NCI-H1694 treated with DMSO at 0.1 percent for 48 hours (cell line): ENCODE measurements around the gene BOD1.
"Not testable (repeated sequence)": the region's sequence is repeated elsewhere in the genome, so short reads cannot be mapped to it uniquely, and the experiment has no call there.

ENCODE experiments used
- DNase-seq: peaks from one replicate; lab custom pipeline; 2025; lab: John Stamatoyannopoulos, UW

Gene BOD1

GRCh38 chr5:173615884-173616576 is 420 bp downstream of the BOD1 start:
- peak; percentile 36 for DNase-seq

GRCh38 chr5:173614591-173614990 is 1.9 kb downstream of the BOD1 start:
- no peak for DNase-seq

GRCh38 chr5:173613433-173614159 is 2.9 kb downstream of the BOD1 start:
- DNase-seq, result no peak

- DNase-seq, result no peak
Measured at GRCh38 chr5:173612948-173613347, 3.5 kb downstream of the BOD1 start.

GRCh38 chr5:173611706-173612105 is 4.7 kb downstream of the BOD1 start:
- DNase-seq, result no peak

- no peak for DNase-seq
Measured at GRCh38 chr5:173604141-173604540, 12.3 kb downstream of the BOD1 start.

GRCh38 chr5:173602423-173602822 is 14.0 kb downstream of the BOD1 start:
- DNase-seq, result no peak

GRCh38 chr5:173598686-173599085 is 17.8 kb downstream of the BOD1 start:
- no peak for DNase-seq

GRCh38 chr5:173597304-173597703 is 19.1 kb downstream of the BOD1 start:
- DNase-seq, result no peak

- DNase-seq, result no peak
Measured at GRCh38 chr5:173595841-173596240, 20.6 kb downstream of the BOD1 start.

GRCh38 chr5:173594061-173594460 is 22.4 kb downstream of the BOD1 start:
- no peak for DNase-seq

GRCh38 chr5:173592050-173592669 is 24.3 kb downstream of the BOD1 start:
- DNase-seq, result no peak

- no peak for DNase-seq
Measured at GRCh38 chr5:173591056-173591514, 25.4 kb downstream of the BOD1 start.

GRCh38 chr5:173590436-173591055 is 25.9 kb downstream of the BOD1 start:
- no peak for DNase-seq

GRCh38 chr5:173586133-173586532 is 30.3 kb downstream of the BOD1 start:
- not testable (repeated sequence) for DNase-seq

GRCh38 chr5:173583346-173583745 is 33.1 kb downstream of the BOD1 start:
- DNase-seq, result no peak

GRCh38 chr5:173582216-173583111 is 34.0 kb downstream of the BOD1 start:
- no peak for DNase-seq

GRCh38 chr5:173581408-173582215 is 34.8 kb downstream of the BOD1 start:
- DNase-seq, result peak; percentile 4

- DNase-seq, result no peak
Measured at GRCh38 chr5:173578947-173579615, 37.4 kb downstream of the BOD1 start.

- no peak for DNase-seq
Measured at GRCh38 chr5:173577817-173578216, 38.6 kb downstream of the BOD1 start.
